Measurements from ENCODE around the gene CENPV. TPM values are rescaled to one million over a fixed set of nuclear protein-coding genes. Genes with fewer than 3 reads are reported as not detected.
A peak's percentile ranks its signal among the peaks of the same experiment; 100 is the strongest.

Gene CENPV
- total and polyA plus RNA-seq, 2 of the 13 experiments (the other 11 are each of a cell fraction or from before 2014, with no cell fraction given): 193 to 292 TPM

DNA sequence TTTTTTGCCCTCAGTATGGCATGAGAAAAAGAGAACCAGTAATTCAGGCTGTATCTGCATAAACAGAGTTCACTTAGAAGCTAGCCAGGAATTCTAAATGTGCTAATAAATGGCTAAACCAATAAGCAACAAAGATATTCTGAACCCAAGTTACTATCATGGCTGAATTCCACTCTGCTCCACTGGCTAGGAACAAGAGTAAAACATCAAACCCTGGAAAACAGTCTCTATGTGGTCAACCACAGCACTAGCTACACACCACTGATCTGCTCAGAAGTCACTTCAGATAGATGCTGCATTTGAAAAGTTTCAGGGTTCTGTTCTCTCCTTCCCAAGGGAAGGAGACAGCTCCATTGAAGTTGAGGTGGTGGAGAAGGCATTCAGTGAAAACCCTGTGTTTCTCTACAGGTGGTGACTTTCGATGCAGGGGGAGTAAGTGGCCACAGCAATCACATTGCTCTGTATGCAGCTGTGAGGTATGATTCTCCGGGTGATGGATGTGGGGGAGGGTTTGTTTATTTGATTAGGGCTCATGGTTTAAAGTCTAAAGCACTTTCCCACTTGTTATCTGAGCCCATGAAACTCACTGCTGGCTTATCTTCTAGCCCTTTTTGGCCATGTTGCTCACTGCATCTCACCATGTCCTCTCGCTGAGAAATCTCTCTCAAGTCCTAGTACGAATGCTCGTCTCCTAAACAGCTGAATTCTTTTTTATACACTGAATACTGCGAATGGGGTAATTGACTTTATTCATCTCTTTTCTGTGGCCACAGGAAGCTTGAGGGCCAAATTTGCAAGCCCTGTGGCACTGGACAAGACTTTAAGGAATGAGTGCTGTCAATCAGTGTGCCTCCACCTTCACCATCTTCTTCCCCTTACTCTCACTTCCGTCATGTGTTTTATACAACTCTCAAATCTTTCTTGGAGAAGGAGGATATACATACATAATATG lies 39.9 kb downstream of the CENPV start (continued):
- peak; percentile 35; the same call in 1 of the 2 replicates for TF ChIP-seq ZSCAN5A (CRISPR knock-in tag; IDR thresholded peaks at IDR 0.05; ENCODE audit: borderline replicate concordance)
- peak; percentile 53 for TF ChIP-seq POLR2AphosphoS5 (IDR thresholded peaks at IDR 0.05; ENCODE audit: low read depth, low read length)
- no peak for TF ChIP-seq MLLT10 (CRISPR knock-in tag; IDR thresholded peaks at IDR 0.05)
- TF ChIP-seq HNRNPL (IDR thresholded peaks at IDR 0.05; ENCODE audit: low read depth, low read length): no peak
- no peak for TF ChIP-seq HNF1A (IDR thresholded peaks at IDR 0.05; ENCODE audit: low read depth)
- peak; percentile 41; the same call in 1 of the 2 replicates for TF ChIP-seq HNF1A (CRISPR knock-in tag; IDR thresholded peaks at IDR 0.05; ENCODE audit: borderline replicate concordance)
- no peak for TF ChIP-seq KDM5B (CRISPR knock-in tag; IDR thresholded peaks at IDR 0.05; ENCODE audit: borderline replicate concordance)
- peak; percentile 54; the same call in 1 of the 2 replicates for TF ChIP-seq PBX2 (CRISPR knock-in tag; IDR thresholded peaks at IDR 0.05)
- TF ChIP-seq ZNF44 (CRISPR knock-in tag; IDR thresholded peaks at IDR 0.05): peak; percentile 42; the same call in 1 of the 2 replicates
- TF ChIP-seq ZNF138 (CRISPR knock-in tag; IDR thresholded peaks at IDR 0.05; ENCODE audit: low read depth): no peak
- TF ChIP-seq ZNF205 (CRISPR knock-in tag; IDR thresholded peaks at IDR 0.05): no peak
- peak; percentile 52; the same call in 1 of the 2 replicates for TF ChIP-seq ZBTB3 (CRISPR knock-in tag; IDR thresholded peaks at IDR 0.05; ENCODE audit: borderline replicate concordance, low read depth)
- TF ChIP-seq PCBP2 (optimal IDR thresholded peaks at IDR 0.05; ENCODE audit: low read depth, low read length, poor library complexity, severe bottlenecking): no peak
- TF ChIP-seq NFAT5 (CRISPR knock-in tag; IDR thresholded peaks at IDR 0.05): no peak
- TF ChIP-seq CCAR2 (optimal IDR thresholded peaks at IDR 0.05; ENCODE audit: low read depth, low read length): no peak
- TF ChIP-seq CREM (IDR thresholded peaks at IDR 0.05): peak; percentile 63
- no peak for TF ChIP-seq CREM (CRISPR knock-in tag; IDR thresholded peaks at IDR 0.05)

All from HepG2 (cell line).